SW 1271 (cell line): ENCODE measurements around the gene ERICH2.

ENCODE experiments used
- DNase-seq, 2 experiments: peaks; one replicate each; lab custom pipeline; 2025; lab: John Stamatoyannopoulos, UW

Gene ERICH2

DNA sequence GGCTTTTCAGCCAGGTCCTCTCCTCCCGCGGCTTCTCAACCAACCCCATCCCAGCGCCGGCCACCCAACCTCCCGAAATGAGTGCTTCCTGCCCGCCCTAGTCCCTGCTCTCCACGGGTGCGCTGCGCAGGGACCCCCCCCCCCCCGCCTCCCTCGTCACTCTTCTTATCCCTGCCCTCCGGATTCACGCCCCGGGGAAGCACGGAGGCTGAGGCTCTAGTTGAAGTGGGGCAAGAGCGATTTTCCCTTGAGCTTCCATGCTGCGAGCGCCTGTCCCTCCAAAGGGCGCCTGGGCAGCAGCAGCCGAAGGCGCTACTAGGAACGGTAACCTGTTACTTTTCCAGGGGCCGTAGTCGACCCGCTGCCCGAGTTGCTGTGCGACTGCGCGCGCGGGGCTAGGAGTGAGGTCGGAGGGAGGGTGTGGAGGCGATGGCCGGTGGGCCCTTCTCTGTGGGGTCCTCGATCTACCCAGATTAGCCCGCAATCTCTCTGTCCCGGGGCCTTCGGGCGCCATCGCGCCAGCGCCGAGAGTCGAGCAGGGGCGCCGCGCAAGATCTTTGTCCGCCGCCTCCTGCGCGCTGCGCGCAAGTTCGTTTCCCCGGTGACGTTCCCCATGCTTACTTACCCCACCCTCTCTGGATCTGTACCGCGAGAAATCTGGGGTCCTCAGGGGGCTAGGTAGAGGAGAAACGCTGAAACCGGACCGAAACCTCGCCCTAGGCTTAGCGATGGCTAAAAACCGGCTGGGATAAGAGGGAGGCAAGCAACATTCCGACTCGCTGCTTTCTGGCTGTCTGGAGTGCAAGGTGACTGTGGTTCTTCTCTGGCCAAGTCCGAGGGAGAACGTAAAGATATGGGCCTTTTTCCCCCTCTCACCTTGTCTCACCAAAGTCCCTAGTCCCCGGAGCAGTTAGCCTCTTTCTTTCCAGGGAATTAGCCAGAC lies 47.2 kb downstream of the ERICH2 start:
- peak in 1 of 2 experiments; percentile 60 for DNase-seq

DNA sequence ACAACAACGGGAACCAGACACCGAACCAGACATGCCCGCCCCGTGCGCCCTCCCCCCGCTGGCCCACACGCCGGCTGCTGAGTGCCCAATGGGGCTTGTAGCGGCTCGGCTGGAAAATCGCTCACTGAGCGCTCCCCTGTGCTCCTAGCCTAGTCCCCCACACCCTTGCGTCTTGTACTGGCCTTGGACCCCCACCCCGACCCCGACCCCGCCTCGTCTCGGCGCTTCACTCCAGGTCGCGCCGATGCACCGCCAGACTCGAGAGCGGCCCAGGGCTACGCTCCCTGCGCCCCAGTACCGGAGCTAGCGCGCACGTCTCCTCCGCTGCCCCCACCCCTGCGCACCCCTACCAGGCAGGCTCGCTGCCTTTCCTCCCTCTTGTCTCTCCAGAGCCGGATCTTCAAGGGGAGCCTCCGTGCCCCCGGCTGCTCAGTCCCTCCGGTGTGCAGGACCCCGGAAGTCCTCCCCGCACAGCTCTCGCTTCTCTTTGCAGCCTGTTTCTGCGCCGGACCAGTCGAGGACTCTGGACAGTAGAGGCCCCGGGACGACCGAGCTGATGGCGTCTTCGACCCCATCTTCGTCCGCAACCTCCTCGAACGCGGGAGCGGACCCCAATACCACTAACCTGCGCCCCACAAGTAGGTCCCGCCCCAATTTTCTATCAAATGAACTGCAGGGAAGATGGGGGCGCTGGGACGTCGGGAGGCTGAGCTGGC lies 48.0 kb downstream of the ERICH2 start:
- peak in 1 of 2 experiments; percentile 35 for DNase-seq

DNA sequence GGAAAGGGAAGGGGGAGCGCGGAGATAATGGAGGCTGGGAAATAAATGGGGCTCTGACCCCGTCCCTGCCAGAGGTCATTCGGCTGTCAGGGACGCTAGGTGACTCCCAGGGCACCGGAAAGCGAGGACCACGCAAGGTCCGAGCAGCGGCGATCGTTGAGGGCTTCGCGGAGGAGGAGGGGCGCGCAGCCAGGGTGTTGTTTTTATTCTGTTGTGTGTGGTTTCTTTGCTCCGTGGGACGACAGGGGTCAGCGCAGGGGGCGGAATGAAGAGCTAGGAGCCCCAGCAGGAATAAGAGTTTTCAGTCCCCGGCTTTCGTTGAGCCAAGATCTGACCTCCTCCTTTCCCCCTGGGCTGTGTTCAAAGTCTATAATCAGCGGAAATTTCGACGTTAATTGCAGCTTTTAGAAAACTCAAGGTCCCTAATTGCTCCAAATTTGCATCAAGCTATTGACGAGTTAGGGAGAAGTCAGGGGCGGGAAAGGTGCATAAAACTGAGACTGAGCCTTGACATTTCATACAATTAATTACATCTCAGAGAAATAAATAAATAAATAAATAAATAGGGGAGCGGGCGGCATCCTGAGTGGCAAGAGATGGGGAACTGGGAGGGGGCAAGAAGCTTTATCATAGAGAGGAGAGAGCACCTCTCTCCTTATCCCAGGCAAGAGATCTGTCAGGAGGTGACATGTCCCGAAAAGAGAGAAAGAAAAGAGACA lies 48.7 kb downstream of the ERICH2 start:
- no peak for DNase-seq

DNA sequence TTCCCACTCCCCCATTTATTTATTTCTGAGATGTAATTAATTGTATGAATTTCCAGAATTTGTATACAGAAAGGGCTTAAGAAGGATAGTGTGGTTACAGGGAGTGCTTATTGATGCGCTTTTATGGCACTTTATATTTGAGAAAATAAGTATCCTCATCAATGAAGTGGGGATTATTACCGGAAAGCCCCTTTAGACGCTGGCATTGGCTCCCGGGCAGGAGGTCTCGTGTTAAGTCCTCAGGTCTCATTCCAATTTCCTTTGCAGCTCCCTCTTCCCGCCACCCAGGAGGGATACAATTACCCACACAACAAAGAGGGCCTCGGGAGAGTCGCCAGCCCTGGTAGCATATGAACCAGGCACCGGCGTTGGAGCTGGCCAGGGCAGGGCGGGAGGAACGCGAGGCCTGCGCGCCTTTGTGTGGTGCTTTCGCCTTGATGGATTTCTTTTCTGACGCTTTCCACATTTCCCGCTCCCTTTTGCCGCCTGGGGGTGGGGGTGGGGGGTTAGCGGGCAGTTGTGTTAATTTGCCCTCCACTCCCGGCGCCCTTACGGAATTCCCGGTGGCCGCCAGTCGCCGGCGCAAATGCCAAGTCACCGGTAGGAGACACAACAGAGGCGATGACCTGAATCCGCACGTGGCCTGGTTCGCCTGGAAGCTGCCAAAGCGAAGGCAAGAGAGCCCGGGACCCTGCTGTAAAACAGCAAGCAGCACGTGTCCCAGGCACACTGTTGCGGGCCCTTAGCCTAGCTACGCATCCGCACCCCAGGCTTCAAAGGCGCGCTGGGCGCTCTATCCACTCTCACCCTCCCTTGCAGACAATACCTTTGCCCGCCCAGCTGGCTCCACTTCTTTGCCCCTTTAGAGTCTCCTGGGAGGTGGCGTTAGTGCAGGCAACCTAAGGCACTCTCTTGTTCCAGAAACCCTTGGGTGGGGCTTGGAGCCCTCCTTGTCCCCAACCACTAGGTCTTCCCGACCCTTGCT lies 49.8 kb downstream of the ERICH2 start:
- no peak for DNase-seq

DNA sequence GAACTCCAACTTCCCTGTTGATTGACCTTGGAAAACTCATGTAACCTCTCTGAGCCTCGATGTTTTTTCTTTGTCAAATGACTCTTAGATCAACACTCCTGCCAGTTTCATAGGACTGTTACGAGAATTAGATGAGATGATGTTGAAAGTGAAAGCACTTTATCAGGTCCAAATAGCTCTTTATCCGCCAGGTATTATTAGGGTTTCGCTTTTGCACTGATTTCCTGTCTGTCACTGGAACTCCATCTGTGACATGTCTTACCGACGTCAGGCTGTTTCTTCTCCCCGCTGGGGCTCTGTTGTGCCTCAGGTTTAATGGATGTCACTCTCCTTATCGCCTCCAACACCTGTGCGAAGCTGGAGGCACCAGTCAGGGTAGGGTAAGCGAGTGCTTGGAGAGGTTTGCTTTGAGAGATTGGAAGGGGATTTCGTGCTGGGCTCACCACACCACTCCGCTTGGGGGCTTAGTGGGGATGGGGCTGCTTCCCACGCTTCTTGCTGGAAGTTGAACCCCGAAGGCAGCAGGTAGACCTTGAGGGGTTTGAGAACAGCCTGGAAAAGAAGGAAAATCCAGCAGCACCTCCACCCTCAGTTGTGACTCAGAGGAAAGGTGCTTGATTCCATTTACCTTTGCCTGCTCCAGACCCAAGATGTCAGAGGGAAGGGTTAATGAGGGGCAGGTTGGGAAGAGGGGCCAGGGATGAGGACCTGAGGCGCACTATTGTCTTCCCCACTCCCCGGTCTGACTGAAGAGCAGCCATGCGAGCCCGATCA lies 50.8 kb downstream of the ERICH2 start:
- no peak for DNase-seq

DNA sequence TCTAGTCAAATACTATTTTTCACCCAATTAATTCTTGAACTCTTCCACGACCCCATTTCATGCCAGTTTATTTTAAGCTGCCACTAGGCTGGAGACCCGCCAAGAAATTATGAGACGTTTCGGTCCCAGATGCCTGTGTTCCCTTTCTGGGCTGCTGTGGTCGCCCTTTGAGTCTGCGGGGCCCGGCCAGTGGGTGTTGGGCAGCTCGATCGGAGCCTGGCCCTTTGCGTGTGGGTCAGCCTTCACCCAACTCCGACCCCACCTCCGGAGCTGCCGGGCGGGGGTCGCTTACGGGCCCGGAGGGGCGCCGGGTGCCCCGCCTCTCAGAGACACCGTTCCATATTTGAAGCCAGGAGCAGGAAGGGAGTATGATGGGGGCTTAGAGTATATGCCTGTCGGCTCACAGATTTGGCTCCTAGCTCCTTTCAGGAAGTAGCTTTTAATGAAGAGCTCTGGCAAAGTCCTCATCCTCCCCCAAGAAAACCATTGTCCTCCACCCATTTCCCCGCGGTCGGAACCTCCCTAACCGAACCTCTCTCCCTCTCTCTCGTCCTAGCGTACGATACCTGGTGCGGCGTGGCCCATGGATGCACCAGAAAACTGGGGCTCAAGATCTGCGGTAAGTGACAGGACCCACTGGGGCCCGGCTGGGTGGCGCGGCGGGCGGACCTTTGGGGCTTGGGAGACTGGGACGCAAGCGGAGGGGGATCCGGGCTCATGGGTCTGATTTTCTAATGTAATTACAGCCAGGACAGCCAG lies 51.5 kb downstream of the ERICH2 start:
- DNase-seq: no peak

DNA sequence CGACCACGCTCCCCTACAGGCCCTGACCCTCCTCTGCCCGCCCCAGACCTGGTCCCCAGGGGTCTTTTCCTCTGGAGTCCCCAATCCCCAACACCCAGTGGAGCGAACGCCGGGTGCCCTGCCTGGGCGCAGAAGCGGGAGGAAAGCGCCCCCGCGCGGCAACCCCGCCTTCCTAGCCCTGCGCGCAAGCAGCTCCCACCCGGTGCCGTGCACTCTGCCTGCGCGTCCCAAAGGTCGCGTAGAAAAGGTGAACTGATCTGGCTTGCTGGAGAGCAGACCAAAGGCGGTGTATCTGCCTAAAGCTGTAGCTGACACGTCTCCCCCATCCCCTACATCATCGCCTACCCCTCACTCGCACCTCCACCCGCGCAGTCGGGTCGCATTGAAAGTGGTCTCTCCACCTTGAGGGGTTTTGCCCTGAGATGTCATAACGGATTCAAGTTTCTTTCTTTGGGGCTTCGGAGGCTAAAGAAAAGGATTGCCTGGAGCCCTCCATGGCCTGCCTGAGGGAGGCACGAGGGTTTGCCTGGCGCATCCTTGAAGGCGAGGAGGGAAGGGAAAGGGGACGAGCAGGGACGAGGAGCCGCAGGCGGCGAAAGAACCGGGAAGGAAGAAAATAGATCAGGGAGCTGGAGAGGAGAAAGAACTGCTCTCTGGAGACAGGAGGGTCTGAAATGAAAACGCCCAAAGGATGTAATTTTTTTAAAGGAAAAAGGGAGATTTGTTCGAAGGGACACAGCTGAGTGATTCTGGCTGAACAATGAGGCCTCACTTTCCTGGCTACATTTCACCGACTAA lies 52.3 kb downstream of the ERICH2 start:
- DNase-seq: no peak

DNA sequence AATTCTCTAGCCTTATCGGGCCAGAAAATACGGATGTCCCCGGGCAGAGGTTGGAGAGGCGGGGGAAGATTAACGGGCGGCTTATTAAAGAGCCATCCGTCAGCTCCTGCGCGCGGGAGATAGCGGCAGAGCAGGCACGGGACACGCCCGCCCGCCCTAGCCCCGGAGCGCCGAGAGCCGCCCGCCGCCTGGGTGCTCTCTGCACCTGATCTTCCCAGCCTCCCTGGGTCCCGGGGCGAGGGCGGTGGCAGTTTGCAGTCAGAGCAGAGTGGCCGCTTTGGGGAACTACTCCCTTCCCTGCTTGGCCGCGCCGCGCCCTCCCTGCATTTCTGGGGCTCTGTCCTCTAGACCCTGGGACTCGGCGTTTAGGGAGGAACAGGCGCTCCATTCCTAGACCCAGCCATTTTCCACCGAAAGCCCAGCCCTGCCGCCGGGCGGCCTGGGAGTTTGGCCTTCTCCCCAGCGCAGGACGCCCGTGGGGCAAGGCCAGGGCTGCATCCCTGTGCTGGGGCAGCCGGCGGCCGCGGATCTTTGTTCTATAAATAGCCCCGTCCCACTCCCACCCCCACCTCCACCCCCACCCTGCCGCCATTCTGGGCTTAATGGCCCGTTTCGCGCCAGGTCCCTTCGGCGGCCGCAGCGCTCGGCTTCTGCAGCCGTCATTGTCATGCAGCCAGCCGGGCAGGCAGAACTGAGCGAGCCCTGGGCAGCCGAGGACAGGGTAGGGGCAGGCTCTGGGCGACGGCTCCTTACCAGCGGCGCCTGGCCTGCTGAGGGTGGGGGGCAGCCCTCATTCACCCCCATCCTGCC lies 53.1 kb downstream of the ERICH2 start:
- DNase-seq: no peak

DNA sequence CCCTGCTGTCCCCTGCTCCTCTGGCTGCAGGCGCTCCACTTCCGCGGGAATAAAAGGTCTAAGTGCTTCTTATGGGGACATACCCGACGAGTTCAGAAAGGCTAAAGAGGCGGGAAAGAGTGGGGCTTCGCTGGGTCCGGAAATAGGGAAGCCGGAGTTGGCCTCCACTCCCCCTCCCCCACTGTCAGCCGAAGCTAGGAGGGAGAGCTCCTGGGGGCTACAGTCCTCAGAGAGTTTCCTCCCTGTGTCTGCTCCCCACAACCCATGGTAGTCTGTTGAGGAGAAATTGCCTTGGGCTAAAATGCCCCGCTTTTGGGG lies 53.7 kb downstream of the ERICH2 start:
- DNase-seq: no peak

DNA sequence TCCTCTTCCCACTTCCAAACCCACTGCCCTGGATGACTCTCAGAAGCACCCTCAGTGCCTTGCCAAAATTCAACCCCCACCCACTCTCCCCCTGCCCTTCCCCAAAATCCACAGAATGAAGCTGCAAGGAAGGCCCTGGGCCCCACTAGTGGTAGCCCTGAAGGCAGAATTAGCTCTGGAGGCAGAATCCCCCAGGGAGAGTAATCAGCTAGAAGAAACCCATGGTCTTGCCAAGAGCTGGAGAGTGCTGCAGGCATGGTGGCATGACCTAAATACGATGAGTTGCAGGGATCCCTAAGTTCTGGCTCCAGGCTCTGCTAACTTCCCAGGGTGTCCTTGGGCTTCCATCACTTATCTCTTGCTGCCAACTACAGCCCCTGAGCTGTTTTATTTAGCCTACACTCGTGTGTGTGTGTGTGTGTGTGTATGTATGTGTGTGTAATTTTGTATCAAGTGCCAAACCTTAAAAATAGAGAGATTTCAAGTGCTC lies 54.4 kb downstream of the ERICH2 start:
- no peak for DNase-seq

DNA sequence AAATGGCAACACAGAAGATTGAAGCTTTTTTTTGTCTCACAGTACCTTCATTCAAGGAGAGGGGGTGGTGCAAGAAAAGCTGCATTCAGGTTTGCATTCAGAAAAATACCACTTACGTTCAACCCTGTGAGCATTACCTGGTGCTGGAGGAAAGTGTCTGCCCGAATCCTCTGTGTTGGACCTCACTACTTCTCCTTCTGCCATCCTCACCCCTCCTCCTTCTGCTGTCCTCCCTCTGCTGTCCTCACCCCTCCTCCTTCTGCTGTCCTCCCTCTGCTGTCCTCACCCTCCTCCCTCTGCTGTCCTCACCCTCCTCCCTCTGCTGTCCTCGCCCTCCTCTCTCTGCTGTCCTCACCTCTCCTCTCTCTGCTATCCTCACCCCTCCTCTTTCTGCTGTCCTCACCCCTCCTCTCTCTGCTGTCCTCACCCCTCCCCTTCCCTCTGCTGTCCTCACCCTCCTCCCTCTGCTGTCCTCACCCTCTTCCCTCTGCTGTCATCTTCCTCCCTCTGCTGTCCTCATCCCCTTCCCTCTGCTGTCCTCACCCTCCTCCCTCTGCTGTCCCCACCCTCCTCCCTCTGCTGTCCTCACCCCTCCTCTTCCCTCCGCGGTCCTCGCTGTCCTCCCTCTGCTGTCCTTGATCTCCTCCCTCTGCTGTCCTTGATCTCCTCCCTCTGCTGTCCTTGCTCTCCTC lies 57.8 kb downstream of the ERICH2 start:
- DNase-seq: no peak

DNA sequence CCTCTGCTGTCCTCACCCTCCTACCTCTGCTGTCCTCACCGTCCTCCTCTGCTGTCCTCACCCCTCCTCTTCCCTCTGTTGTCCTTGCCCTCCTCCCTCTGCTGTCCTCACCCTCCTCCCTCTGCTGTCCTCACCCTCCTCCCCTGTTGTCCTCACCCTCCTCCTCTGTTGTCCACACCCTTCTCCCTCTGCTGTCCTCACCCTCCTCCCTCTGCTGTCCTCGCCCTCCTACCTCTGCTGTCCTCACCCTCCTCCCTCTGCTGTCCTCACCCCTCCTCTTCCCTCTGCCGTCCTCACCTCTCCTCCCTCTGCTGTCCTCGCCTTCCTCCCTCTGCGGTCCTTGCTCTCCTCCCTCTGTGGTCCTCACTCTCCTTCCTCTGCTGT lies 58.3 kb downstream of the ERICH2 start:
- no peak for DNase-seq

DNA sequence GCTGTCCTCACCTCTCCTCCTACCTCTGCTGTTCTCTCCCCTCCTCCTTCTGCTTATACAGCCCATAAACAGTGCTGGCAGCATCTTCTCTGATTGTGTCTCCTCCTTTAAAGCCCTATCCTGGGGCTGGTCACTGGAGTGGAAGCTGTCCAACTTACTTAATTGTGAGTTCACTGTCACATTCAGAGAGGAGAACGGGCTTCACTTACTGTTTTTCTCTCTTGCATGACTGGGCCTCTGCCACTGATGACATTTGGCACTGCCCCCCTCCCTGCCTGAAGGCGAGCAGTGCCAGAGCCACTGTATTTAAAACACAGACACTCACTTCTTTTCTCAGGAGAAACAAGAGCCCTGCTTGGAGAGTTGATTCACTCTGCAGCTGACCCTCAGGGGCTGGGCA lies 58.9 kb downstream of the ERICH2 start:
- no peak for DNase-seq

DNA sequence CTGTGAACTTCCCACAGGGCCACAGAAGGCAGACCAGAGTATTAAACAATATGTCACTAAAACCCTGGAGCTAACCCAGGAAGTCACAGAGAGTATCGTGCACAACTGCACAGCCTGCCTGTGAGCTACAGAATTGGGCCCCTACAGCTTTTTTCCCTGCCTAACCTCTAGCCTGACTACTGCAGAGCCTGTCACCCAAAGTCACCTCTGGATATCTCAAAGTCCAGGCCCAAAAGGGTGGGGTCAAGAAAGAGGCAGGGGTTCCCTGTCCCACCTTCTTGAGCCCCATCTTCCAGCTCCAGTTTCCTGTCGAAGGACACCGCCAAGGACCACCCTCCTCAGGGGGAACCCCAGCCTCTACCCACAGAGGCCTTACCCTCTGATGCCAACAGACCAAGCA lies 60.0 kb downstream of the ERICH2 start:
- no peak for DNase-seq

DNA sequence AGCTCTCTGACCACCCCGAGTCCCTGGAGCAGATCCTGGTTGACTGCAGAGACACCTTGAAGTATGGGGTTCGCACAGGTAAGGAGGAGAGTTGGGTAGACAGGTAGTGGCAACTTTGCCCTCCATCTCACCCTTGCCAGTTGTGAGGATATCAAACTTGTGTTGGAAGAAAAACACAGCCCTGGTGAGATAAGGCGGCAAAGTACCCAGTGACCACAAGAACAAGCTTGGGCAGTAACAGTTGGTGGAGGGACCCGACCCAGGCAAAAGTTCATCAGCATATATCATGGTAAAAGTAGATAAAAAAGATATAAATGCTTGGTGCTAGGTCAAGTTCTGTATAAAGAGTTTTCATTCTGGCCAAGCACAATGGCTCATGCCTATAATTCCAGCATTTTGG lies 60.9 kb downstream of the ERICH2 start:
- DNase-seq: no peak

DNA sequence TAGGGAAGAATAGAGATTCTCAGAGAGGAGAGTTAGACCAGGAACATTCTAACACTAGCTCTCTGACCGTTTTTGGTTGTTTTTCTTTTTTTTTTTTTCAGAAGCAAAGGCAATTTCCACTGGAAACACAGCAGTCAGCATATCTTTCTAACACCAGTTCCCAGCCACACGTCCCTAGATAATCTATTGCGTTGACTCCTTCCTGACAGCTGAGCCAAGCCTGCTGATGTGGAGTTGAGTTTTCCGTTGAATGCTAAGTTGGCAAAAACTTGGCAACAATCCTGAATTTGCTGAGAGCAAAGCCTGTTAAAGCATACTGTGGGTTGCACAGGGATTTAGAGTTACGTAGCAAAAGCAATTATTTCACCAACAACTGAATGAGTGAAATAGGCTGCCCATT lies 65.8 kb downstream of the ERICH2 start:
- no peak for DNase-seq

DNA sequence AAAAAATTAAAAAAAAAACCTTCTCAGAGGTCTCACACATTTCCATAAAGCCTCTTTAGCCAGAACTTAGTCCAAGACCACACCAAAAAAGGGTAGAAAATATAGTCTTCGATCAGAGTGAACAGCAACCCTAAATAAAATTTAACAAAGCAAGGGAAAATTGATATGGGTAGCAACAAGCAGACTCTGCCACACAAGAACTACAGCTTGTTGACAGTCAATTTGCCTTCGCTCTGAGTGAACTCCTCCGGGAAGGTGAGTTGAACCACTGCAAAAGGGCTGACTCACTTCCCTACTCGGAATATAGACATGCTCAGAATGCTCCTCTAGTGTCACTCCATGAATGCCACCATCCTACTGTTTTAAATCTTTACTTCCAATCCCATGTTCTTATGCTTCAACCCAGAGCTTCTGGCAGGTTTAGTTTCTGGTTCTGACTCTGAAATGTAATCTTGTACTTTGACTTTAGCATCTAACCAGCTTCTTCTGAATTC lies 70.6 kb downstream of the ERICH2 start:
- DNase-seq: no peak
